GM23248 (cell line): ENCODE results near the gene KATNBL1.

Experiments used
- EZH2 ChIP-seq: fragments of 200-600 bp; sonication (generic); IDR thresholded peaks from 2 replicates; pipeline ENCODE4 v1.6.1; 2018; ENCODE audit warnings: antibody characterized with exemption, mild to moderate bottlenecking; ENCODE audit not compliant: insufficient read depth, poor library complexity, severe bottlenecking
- EZH2phosphoT487 ChIP-seq: fragments of 200-600 bp; sonication (generic); IDR thresholded peaks from 2 replicates; pipeline ENCODE4 v1.6.1; 2018; ENCODE audit warnings: antibody characterized with exemption, moderate library complexity, mild to moderate bottlenecking, low read depth; ENCODE audit not compliant: insufficient read depth

- no peak for TF ChIP-seq EZH2
- no peak for TF ChIP-seq EZH2phosphoT487
Observed at GRCh38 chr15:34147371-34148140, 62.3 kb downstream of the KATNBL1 start.
